PC-9 (cell line): ENCODE results near the gene ID2.

Source experiments
- CTCF ChIP-seq: fragments of 200-600 bp; sonication (generic); conservative IDR thresholded peaks from 2 replicates; pipeline ENCODE4 v1.6.1; 2017; ENCODE audit warnings: mixed run types, antibody characterized with exemption, mild to moderate bottlenecking, moderate library complexity
- EZH2 ChIP-seq: fragments of 200-600 bp; sonication (generic); IDR thresholded peaks from 2 replicates; pipeline ENCODE4 v1.8.0; 2017; ENCODE audit warnings: antibody characterized with exemption, low read depth

GRCh38 chr2:8659735-8660492, 21.9 kb upstream of the ID2 start:
- TF ChIP-seq CTCF (no peak), EZH2 (no peak)
